ENCODE data around the gene GPR156.
A peak's percentile ranks its signal among the peaks of the same experiment; 100 is the strongest.
"Not testable (repeated sequence)": the region's sequence is repeated elsewhere in the genome, so short reads cannot be mapped to it uniquely, and the experiment has no call there.

The GPR156 gene

DNA sequence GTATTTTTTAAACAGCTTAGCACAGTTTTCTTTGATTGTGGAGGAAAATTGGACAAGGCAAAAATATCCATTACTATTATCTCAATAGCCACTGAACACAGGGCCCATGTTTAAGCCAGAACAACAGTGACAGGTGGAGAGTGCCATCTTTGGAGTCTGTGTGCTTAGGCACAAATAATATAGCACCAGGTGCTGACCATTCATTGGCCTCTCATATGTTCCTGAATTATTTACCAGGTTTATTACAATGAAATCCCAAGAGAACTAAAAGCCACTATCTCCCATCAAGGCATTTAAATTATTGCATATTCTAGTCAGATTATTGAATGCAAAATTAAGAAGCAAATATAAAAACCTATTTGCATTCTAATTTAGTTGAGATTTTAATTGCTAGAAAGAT is 39.6 kb downstream of the GPR156 start:
- H3K4me3 ChIP-seq (ENCODE audit: control insufficient read depth, low read depth, low read length) = no peak overlapping the region
- TF ChIP-seq, protein P1, sequence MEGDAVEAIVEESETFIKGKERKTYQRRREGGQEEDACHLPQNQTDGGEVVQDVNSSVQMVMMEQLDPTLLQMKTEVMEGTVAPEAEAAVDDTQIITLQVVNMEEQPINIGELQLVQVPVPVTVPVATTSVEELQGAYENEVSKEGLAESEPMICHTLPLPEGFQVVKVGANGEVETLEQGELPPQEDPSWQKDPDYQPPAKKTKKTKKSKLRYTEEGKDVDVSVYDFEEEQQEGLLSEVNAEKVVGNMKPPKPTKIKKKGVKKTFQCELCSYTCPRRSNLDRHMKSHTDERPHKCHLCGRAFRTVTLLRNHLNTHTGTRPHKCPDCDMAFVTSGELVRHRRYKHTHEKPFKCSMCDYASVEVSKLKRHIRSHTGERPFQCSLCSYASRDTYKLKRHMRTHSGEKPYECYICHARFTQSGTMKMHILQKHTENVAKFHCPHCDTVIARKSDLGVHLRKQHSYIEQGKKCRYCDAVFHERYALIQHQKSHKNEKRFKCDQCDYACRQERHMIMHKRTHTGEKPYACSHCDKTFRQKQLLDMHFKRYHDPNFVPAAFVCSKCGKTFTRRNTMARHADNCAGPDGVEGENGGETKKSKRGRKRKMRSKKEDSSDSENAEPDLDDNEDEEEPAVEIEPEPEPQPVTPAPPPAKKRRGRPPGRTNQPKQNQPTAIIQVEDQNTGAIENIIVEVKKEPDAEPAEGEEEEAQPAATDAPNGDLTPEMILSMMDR (conservative IDR thresholded peaks at IDR 0.05; ENCODE audit: control insufficient read depth, insufficient read depth, low read depth, low read length) = no peak
- no peak for DNase-seq (ENCODE audit: low read depth)

DNA sequence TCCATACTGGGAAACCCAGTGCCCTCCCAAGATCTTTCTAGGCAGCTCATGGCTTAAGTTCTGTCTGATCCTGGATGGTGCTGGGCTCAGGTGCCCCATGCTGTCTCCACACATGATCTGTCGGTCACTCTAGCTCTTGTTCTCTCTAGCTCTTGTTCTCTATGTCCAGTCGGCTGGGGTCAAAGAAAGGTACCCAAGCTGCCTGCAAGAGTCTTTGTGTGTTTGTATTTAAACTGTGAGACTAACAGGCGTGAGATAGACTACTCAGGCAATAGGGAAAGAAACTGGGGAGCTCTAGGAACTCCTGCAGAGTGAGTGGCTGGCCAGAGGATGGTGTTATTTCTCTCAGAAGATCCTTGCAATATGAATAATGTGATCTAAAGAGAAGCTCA is 40.2 kb downstream of the GPR156 start:
- H3K4me3 ChIP-seq (ENCODE audit: control insufficient read depth, low read depth, low read length) = no peak overlapping the region
- TF ChIP-seq, protein P1 (conservative IDR thresholded peaks at IDR 0.05; ENCODE audit: control insufficient read depth, insufficient read depth, low read depth, low read length) = no peak
- DNase-seq (ENCODE audit: low read depth) = no peak

DNA sequence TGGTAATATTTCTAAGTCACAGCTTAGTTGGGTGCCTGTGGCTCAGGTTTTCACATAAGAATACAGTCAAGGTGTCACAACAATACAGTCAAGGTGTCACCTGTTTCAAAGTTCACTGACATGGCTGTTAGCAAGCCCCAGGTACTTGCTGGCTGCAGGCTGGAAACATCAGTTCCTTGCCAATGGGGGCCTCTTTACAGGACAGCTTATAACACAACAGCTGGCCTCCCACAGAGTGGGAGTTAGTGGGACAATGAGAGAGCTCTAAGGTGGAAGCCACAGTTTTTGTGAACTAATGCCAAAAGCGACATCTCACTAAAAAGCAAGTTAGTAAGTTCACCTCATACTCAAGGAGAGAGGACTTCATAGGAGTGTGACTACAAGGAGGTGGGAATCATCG is 45.4 kb downstream of the GPR156 start:
- TF ChIP-seq, protein P1 (conservative IDR thresholded peaks at IDR 0.05; ENCODE audit: control insufficient read depth, insufficient read depth, low read depth, low read length) = no peak
- DNase-seq (ENCODE audit: low read depth) = no peak
- no peak overlapping the region for H3K4me3 ChIP-seq (ENCODE audit: control insufficient read depth, low read depth, low read length)

- H3K4me3 ChIP-seq (ENCODE audit: control insufficient read depth, low read depth, low read length) = no peak overlapping the region
- DNase-seq (ENCODE audit: low read depth) = no peak
- TF ChIP-seq, protein P1 (conservative IDR thresholded peaks at IDR 0.05; ENCODE audit: control insufficient read depth, insufficient read depth, low read depth, low read length) = no peak
These were observed 57.2 kb downstream of the GPR156 start for GRCh38 chr3:120227710-120228347.

DNA sequence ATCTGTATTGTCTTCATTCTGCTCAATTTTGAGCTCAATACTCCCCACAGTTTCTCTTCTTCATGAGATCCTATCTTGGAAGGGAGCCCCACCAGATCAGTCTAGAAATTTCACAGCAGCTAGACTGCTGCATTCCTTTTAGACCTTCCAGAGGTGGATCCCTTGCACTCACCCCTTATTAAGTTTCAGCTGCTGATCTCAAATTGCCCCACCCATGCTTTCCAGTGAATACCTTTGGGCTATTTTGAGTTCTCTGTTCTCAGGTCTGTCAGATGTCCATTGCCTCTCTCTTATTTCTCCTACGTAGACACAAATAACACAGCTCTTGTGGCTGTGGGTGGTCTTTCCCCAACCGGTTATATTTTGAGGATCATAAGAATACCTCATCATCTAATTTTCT is 60.8 kb downstream of the GPR156 start:
- no peak for DNase-seq (ENCODE audit: low read depth)
- TF ChIP-seq, protein P1 (conservative IDR thresholded peaks at IDR 0.05; ENCODE audit: control insufficient read depth, insufficient read depth, low read depth, low read length) = no peak
- no peak overlapping the region for H3K4me3 ChIP-seq (ENCODE audit: control insufficient read depth, low read depth, low read length)

GRCh38 chr3:120218981-120219380 is 66.0 kb downstream of the GPR156 start:
- no peak overlapping the region for H3K4me3 ChIP-seq (ENCODE audit: control insufficient read depth, low read depth, low read length)
- TF ChIP-seq, protein P1 (conservative IDR thresholded peaks at IDR 0.05; ENCODE audit: control insufficient read depth, insufficient read depth, low read depth, low read length) = no peak
- peak; percentile 4 for DNase-seq (ENCODE audit: low read depth)

DNA sequence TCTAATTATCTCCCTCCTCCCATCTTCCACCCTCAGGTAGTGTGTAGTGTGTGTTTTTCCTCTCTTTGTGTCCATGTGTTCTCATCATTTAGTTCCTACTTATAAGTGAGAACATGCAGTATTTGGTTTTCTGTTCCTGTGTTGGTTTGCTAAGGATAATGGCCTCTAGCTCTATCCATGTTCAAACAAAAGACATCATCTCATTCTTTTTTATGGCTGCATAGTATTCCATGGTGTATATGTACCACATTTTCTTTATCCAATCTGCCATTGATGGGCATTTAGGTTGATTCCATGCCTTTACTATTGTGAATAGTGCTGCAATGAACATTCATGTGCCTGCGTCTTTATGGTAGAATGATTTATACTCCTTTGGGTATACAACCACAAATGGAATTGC is 68.4 kb downstream of the GPR156 start:
- DNase-seq (ENCODE audit: low read depth); H3K4me3 ChIP-seq (ENCODE audit: control insufficient read depth, low read depth, low read length): not testable (repeated sequence)
